ENCODE measurements around the gene ZNF675. TPM values are rescaled to one million over a fixed set of nuclear protein-coding genes. Genes with fewer than 3 reads are reported as not detected.
A peak's percentile ranks its signal among the peaks of the same experiment; 100 is the strongest.
"Not testable (repeated sequence)": the region's sequence is repeated elsewhere in the genome, so short reads cannot be mapped to it uniquely, and the experiment has no call there.

Gene ZNF675
- total RNA-seq (2014; rRNA removed), result 17.2 and 19.4 TPM in 2 replicates
- Bru-seq, nascent RNA, result percentile 63 among the genes with signal in this experiment
- BruChase-seq, experiment 1, labeled RNA remaining after a 6-hour chase, result percentile 56 among the genes with signal in this experiment
- BruChase-seq, experiment 2, labeled RNA remaining after a 2-hour chase, result percentile 67 among the genes with signal in this experiment
- long read RNA-seq, transcript ZNF675-201 (4 exons, 2,301 nt), result major isoform, 20 of 28 reads
- long read RNA-seq, partial matches to known transcripts, result 1 of 28 reads
- long read RNA-seq, other reads (novel, unspliced or antisense), result 5 of 28 reads

DNA sequence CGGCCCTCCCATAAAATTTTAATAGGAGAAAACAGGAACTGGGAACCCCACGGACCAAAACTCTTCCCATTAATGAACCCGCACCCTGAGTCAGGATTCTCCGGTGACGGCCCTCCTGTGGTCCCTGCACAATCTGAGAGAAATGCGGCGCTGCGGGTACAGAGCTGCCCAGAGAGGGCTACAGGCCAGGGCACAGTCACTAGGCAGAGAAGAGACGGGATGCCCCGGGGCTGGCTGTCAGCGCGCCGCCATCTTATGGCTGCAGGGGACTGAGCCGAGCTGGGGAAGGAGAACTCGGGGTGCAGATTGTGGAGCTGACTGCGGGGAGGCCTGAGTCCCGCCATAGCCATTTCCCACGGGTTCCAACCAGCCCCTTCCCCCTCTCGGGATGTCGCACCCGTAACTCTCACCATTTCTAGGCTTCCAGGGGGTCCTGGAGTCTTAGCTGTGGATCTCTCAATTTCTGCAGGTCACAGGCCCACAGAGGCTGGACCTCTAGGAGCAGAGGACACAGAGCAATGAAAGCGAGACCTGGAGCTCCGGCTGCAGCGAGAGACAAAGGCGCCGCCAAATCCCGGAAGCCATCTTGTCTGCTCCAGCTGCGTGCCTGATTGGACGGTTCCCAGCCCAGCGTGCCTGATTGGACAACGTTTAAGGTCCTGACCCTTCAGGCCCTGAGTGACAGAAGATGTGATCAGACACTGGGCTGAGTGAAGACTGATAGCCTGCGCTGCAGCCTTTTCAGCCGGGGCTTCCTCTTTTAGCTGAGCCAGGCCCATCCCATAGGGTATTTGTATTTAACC, at the start of gene ZNF675:
Gene ZNF675 (minus strand): TSS at position 592 of the 803 bp plus-strand sequence. CDS start 179 bp downstream, at position 413.
- ChIA-PET CTCF (no interaction called here), POLR2A (ENCODE audit: unreplicated experiment) (interaction anchor here (0.6 kb wide), 3 partner anchors 228 to 401 kb away, joined by 3 to 8 read pairs (median 3); partner anchors contain the start of gene ZNF726)
- Histone ChIP-seq H3K9me2 (replicated peaks; ENCODE audit: low read length) (no peaks in the 10 kb centered on the region), H3K9me3 (ENCODE audit: low read length) (no peaks in the 10 kb centered on the region), H2AFZ (ENCODE audit: low read length) (peak within 1 kb of the TSS; percentile 81), H3K4me2 (ENCODE audit: low read length) (peak within 1 kb of the TSS; percentile 81), H3K9ac (ENCODE audit: low read length) (peak within 1 kb of the TSS; percentile 91), H3K36me3 (ENCODE audit: low read depth, low read length) (peaks cover 24% of the 10 kb centered on the region), H3K27me3 (ENCODE audit: low read length) (no peaks in the 10 kb centered on the region), H3K27ac (ENCODE audit: low read length) (peak within 1 kb of the TSS; percentile 81), H3F3A (ENCODE audit: low read length, unreplicated experiment) (no peaks in the 10 kb centered on the region), H3K79me2 (ENCODE audit: low read length) (peaks cover 51% of the 10 kb centered on the region), H4K20me1 (ENCODE audit: low read length) (peaks cover 3% of the 10 kb centered on the region; the same call in 1 of the 2 replicates), H3K4me1 (ENCODE audit: insufficient read depth, low read length) (0 out of 2 replicates have a peak, but pooled peaks cover 8% of the 10 kb centered on the region), H3K4me3 (ENCODE audit: low read length) (peak within 1 kb of the TSS; percentile 94)
- intact Hi-C loops (cut with micrococcal nuclease), result loop anchor here (5.0 to 10.0 kb wide), 4 partner anchors 75 to 345 kb away; partner anchors contain the start of genes ZNF726 and ZNF91
- DNase-seq (peak; percentile 93), ATAC-seq (peak; percentile 90)
- TSS peak; percentile 73 for BruUV-seq (replicated peaks)
- no peak for TF ChIP-seq EZH2phosphoT487 (IDR thresholded peaks at IDR 0.05; ENCODE audit: borderline replicate concordance, low read length)
- TF ChIP-seq, protein P1, sequence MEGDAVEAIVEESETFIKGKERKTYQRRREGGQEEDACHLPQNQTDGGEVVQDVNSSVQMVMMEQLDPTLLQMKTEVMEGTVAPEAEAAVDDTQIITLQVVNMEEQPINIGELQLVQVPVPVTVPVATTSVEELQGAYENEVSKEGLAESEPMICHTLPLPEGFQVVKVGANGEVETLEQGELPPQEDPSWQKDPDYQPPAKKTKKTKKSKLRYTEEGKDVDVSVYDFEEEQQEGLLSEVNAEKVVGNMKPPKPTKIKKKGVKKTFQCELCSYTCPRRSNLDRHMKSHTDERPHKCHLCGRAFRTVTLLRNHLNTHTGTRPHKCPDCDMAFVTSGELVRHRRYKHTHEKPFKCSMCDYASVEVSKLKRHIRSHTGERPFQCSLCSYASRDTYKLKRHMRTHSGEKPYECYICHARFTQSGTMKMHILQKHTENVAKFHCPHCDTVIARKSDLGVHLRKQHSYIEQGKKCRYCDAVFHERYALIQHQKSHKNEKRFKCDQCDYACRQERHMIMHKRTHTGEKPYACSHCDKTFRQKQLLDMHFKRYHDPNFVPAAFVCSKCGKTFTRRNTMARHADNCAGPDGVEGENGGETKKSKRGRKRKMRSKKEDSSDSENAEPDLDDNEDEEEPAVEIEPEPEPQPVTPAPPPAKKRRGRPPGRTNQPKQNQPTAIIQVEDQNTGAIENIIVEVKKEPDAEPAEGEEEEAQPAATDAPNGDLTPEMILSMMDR (conservative IDR thresholded peaks at IDR 0.05; ENCODE audit: low read depth, low read length), result peak; percentile 33; the same call in 1 of the 2 replicates

DNA sequence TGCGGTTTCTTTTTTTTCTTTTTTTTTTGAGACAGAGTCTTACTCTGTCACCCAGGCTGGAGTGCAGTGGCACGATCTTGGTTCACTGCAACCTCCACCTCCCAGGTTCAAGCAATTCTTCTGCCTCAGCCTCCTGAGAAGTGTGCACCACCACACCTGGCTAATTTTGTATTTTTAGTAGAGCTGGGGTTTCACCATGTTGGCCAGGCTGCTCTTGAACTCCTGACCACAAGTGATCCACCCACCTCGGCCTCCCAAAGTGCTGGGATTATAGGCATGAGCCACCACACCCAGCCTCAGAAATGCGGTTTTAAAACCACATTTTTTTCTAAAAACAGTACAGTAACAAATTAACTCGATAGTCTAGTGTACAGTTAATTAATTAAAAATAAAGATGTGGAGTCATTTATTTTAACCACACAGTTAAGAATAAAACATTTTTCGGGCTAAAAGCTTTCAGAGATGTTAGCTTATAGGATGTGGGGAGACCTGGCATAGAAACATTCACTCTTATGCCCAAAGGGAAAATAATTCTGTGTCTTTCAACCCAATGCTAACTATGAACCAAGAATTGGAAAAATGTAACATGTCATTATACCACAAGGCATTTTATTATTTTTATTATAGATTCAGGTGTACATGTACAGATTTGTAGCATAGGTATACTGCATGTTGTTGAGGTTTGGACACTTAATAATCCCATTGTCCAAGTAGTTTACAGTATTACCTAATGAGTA, 43.9 kb upstream of the ZNF675 start:
- H3K9ac ChIP-seq (ENCODE audit: low read length); POLR2A ChIA-PET (ENCODE audit: unreplicated experiment); CTCF ChIA-PET; H3K4me2 ChIP-seq (ENCODE audit: low read length); H3K79me2 ChIP-seq (ENCODE audit: low read length); intact Hi-C loops (cut with micrococcal nuclease); H3K27me3 ChIP-seq (ENCODE audit: low read length); H3K4me1 ChIP-seq (ENCODE audit: insufficient read depth, low read length); H2AFZ ChIP-seq (ENCODE audit: low read length); BruUV-seq (replicated peaks); H3K9me2 ChIP-seq (replicated peaks; ENCODE audit: low read length); H3K4me3 ChIP-seq (ENCODE audit: low read length); DNase-seq; H3K27ac ChIP-seq (ENCODE audit: low read length); H3F3A ChIP-seq (ENCODE audit: low read length, unreplicated experiment); H3K36me3 ChIP-seq (ENCODE audit: low read depth, low read length); H4K20me1 ChIP-seq (ENCODE audit: low read length); ATAC-seq: not testable (repeated sequence)
- H3K9me3 ChIP-seq (ENCODE audit: low read length), result 0 out of 2 replicates have a peak, but pooled peaks cover 14% of the 10 kb centered on the region

DNA sequence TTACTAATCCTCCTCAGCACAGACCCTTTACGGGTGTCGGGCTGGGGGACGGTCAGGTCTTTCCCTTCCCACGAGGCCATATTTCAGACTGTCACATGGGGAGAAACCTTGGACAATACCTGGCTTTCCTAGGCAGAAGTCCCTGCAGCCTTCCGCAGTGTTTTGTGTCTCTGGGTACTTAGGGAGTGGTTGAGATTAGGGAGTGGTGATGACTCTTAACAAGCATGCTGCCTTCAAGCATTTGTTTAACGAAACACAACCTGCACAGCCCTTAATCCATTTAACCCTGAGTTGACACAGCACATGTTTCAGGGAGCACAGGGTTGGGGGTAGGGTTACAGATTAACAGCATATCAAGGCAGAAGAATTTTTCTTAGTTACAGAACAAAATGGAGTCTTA, 37.1 kb upstream of the ZNF675 start:
- H3K4me1 ChIP-seq (ENCODE audit: insufficient read depth, low read length); ATAC-seq; H4K20me1 ChIP-seq (ENCODE audit: low read length); H3K9me3 ChIP-seq (ENCODE audit: low read length); H3K9ac ChIP-seq (ENCODE audit: low read length); H3K9me2 ChIP-seq (replicated peaks; ENCODE audit: low read length); H3K4me3 ChIP-seq (ENCODE audit: low read length); BruUV-seq (replicated peaks); H3K79me2 ChIP-seq (ENCODE audit: low read length); intact Hi-C loops (cut with micrococcal nuclease); H2AFZ ChIP-seq (ENCODE audit: low read length); H3K36me3 ChIP-seq (ENCODE audit: low read depth, low read length); CTCF ChIA-PET; DNase-seq; H3K4me2 ChIP-seq (ENCODE audit: low read length); H3K27me3 ChIP-seq (ENCODE audit: low read length); H3K27ac ChIP-seq (ENCODE audit: low read length); POLR2A ChIA-PET (ENCODE audit: unreplicated experiment); H3F3A ChIP-seq (ENCODE audit: low read length, unreplicated experiment): not testable (repeated sequence)
